K562 (cell line): ENCODE results near the gene ITPR2. TPM values are rescaled to one million over a fixed set of nuclear protein-coding genes. Genes with fewer than 3 reads are reported as not detected.
A peak's percentile ranks its signal among the peaks of the same experiment; 100 is the strongest.

ENCODE experiments used
- ATAC-seq: fragments of 200-7000 bp; cut with Tn5 transposase; 3 replicates; pipeline ENCODE4 v1.9.1; 2020; ENCODE audit warnings: moderate library complexity
- BruUV-seq: library from RNA; stranded (reverse); fragments of 400-500 nt; replicated peaks from 2 replicates; lab custom pipeline; 2021; lab: Mats Ljungman, UMichigan
- CTCF ChIA-PET: fragments of 300-600 bp; formaldehyde crosslinking; extraction: SDS; loops from one replicate; lab custom pipeline; 2021; ENCODE audit warnings: low intra/inter-chr PET ratio; lab: Yijun Ruan, JAX
- POLR2A ChIA-PET: fragments of 300-600, 350-650 bp; sonication (Branson Sonifier 250); formaldehyde crosslinking; extraction: SDS; loops from one replicate; lab custom pipeline; 2021; ENCODE audit warnings: antibody characterized with exemption, inconsistent platforms; lab: Yijun Ruan, JAX
- DNase-seq, 4 experiments: peaks; one replicate each; pipeline versions ENCODE4 v3.0.0 to v3.0.0-alpha.2; 2011 to 2018; ENCODE audit warnings: low spot score in 3 of 4, mixed read lengths in 3 of 4; ENCODE audit errors: extremely low read depth in 1 of 4
- FAIRE-seq: peaks from 2 replicates; lab custom pipeline; 2011; peaks lifted over from hg19 to GRCh38; lab: Jason Lieb, UNC
- H2AFZ ChIP-seq: 2 replicates; pipeline ENCODE4 v1.6.0; 2011; ENCODE audit warnings: low read depth, low read length, control low read depth, inconsistent platforms
- H3K27ac ChIP-seq: fragments of 200-600 bp; 3 replicates; pipeline ENCODE4 v1.8.0; 2011; ENCODE audit warnings: low read depth, mild to moderate bottlenecking, control low read depth, inconsistent platforms, low read length, moderate library complexity, mixed read lengths; ENCODE audit errors: extremely low read depth
- H3K27me3 ChIP-seq, 2 experiments: fragments of 300-600 bp in 1 of 2; 2 replicates in 1 of 2; 3 replicates in 1 of 2; pipeline versions ENCODE4 v1.6.0 to v1.8.0; 2011; ENCODE audit warnings: inconsistent platforms in 2 of 2, low read length in 2 of 2, mild to moderate bottlenecking in 1 of 2, mixed read lengths in 1 of 2, moderate library complexity in 1 of 2; ENCODE audit not compliant: control insufficient read depth in 2 of 2, insufficient read depth in 2 of 2
- H3K36me3 ChIP-seq: fragments of 300-600 bp; 3 replicates; pipeline ENCODE4 v1.8.0; 2011; ENCODE audit warnings: mild to moderate bottlenecking, low read length, inconsistent platforms; ENCODE audit not compliant: control insufficient read depth, insufficient read depth
- H3K4me1 ChIP-seq, 2 experiments: fragments of 200-600 bp in 1 of 2; replicated peaks in 1 of 2; 2 replicates in 1 of 2; 3 replicates in 1 of 2; pipeline versions ENCODE4 v1.5.1 to v1.8.0; 2011; ENCODE audit warnings: inconsistent platforms in 2 of 2, low read length in 2 of 2, mild to moderate bottlenecking in 1 of 2, mixed read lengths in 1 of 2, moderate library complexity in 1 of 2; ENCODE audit not compliant: control insufficient read depth in 2 of 2, insufficient read depth in 2 of 2
- H3K4me2 ChIP-seq: 2 replicates; pipeline ENCODE4 v1.6.1; 2011; ENCODE audit warnings: low read length, control low read depth, inconsistent platforms, mixed read lengths; ENCODE audit not compliant: insufficient read depth
- H3K4me3 ChIP-seq: fragments of 200-600 bp; sonication (generic), shearing (Covaris generic); 2 replicates; pipeline ENCODE4 v1.5.1; 2016; ENCODE audit warnings: control low read depth, inconsistent platforms
- H3K79me2 ChIP-seq: fragments of 200-600 bp; 3 replicates; pipeline ENCODE4 v1.8.0; 2011; ENCODE audit warnings: low read length, inconsistent platforms; ENCODE audit not compliant: control insufficient read depth, insufficient read depth
- H3K9ac ChIP-seq, 2 experiments: 2 replicates each; pipeline versions ENCODE4 v1.6.0 to v1.6.1; 2011; ENCODE audit warnings: low read depth in 2 of 2, low read length in 2 of 2, control low read depth in 1 of 2, inconsistent platforms in 1 of 2, mild to moderate bottlenecking in 1 of 2, mixed read lengths in 1 of 2; ENCODE audit not compliant: insufficient read depth in 1 of 2
- H3K9me1 ChIP-seq: one replicate; pipeline ENCODE4 v1.6.0; 2011; ENCODE audit warnings: inconsistent platforms, mild to moderate bottlenecking, low read length, moderate library complexity; ENCODE audit not compliant: control insufficient read depth, insufficient read depth
- H3K9me3 ChIP-seq: replicated peaks from 2 replicates; pipeline ENCODE4 v1.5.1; 2011; ENCODE audit warnings: low read depth, low read length, inconsistent platforms; ENCODE audit not compliant: control insufficient read depth, insufficient read depth
- H4K20me1 ChIP-seq: replicated peaks from 2 replicates; pipeline ENCODE4 v1.6.1; 2011; ENCODE audit warnings: low read length, inconsistent platforms, mixed read lengths; ENCODE audit not compliant: control insufficient read depth, insufficient read depth
- C11orf30 ChIP-seq: fragments of 450-650 bp; IDR thresholded peaks from 2 replicates; pipeline ENCODE4 v1.6.1; 2016; ENCODE audit warnings: low read depth, mild to moderate bottlenecking
- CBFA2T3 ChIP-seq: fragments of 450-650 bp; IDR thresholded peaks from 2 replicates; pipeline ENCODE4 v1.6.1; 2017
- DDX20 ChIP-seq: fragments of 450-650 bp; IDR thresholded peaks from 2 replicates; pipeline ENCODE4 v1.6.1; 2016; ENCODE audit warnings: missing genetic modification characterization, low read depth, mild to moderate bottlenecking, missing compliant biosample characterization, moderate library complexity
- EGR1 ChIP-seq: fragments of 450-650 bp; conservative IDR thresholded peaks from 2 replicates; pipeline ENCODE4 v1.6.1; 2017; ENCODE audit warnings: mild to moderate bottlenecking
- GABPB1 ChIP-seq: sonication (generic); formaldehyde crosslinking; IDR thresholded peaks from 2 replicates; pipeline ENCODE4 v1.8.0; 2022; ENCODE audit warnings: mild to moderate bottlenecking, missing genetic modification reagents
- HDAC2 ChIP-seq: fragments of 450-650 bp; IDR thresholded peaks from 2 replicates; pipeline ENCODE4 v1.6.1; 2016; ENCODE audit warnings: mild to moderate bottlenecking
- MTA1 ChIP-seq: fragments of 450-650 bp; IDR thresholded peaks from 2 replicates; pipeline ENCODE4 v1.6.1; 2017; ENCODE audit warnings: borderline replicate concordance
- NCOR1 ChIP-seq: fragments of 450-650 bp; IDR thresholded peaks from 2 replicates; pipeline ENCODE4 v1.6.1; 2016; ENCODE audit warnings: mild to moderate bottlenecking, moderate library complexity
- ZNF175 ChIP-seq: fragments of 200-800 bp; sonication (Bioruptor generic); IDR thresholded peaks from 2 replicates; pipeline ENCODE4 v1.6.1; 2016; ENCODE audit warnings: low read depth, mild to moderate bottlenecking, missing genetic modification characterization, missing compliant biosample characterization
- ZNF239 ChIP-seq: fragments of 250-450 bp; sonication (Bioruptor Pico); IDR thresholded peaks from 2 replicates; pipeline ENCODE4 v1.4.0; 2020; ENCODE audit warnings: mild to moderate bottlenecking
- WGBS: fragments of 100-300 bp; shearing (Covaris generic); methylation state at CpG from one replicate; pipeline ENCODE4 v1.1.6; 2016; ENCODE audit warnings: low coverage, mixed read lengths; ENCODE audit not compliant: insufficient coverage; ENCODE audit errors: missing lambda C conversion rate; 5-methylcytosine and 5-hydroxymethylcytosine counted together
- in situ Hi-C: fragments of 300-500 bp; cut with MboI; formaldehyde crosslinking; loops from 4 replicates; pipeline ENCODE4 v1.15.0; 2018; ENCODE audit warnings: inconsistent platforms, mixed read lengths
- intact Hi-C: fragments of 100-400 bp; cut with micrococcal nuclease; formaldehyde crosslinking; loops from 2 replicates; pipeline ENCODE4 v1.14.2; 2022
- polyA plus RNA-seq, 8 experiments: library from polyadenylated mRNA; depleted of rRNA in 4 of 8; stranded (reverse) in 5 of 8; unstranded in 3 of 8; fragments of >200 nt; fragmentation: Nextera tagmentation in 2 of 8; fragmentation: Illumina TruSeq in 1 of 8; extraction: Ambion mirVana in 2 of 8; extraction: Trizol in 1 of 8; gene quantifications; 2 replicates each; pipeline versions ENCODE4 v1.2.1 to v1.2.3, GENCODE V29; 2011 to 2014; ENCODE audit warnings: inconsistent platforms in 1 of 8, missing spikeins in 1 of 8
- total RNA-seq, 7 experiments: library from RNA; depleted of rRNA in 6 of 7; stranded (reverse); fragments of >200 nt in 6 of 7; fragmentation: Illumina TruSeq in 2 of 7; extraction: Trizol in 2 of 7; gene quantifications; 2 replicates each; pipeline versions ENCODE4 v1.2.1 to v1.2.3, GENCODE V29; 2011 to 2021; ENCODE audit warnings: low replicate concordance in 1 of 7
- TF ChIP-seq, protein P1 (sequence below): fragments of 450-650 bp; formaldehyde crosslinking; IDR thresholded peaks from 2 replicates; pipeline ENCODE4 v1.4.0; 2022; ENCODE audit warnings: missing genetic modification characterization
- TF ChIP-seq, protein P2 (sequence below): fragments of 450-650 bp; formaldehyde crosslinking; IDR thresholded peaks from 2 replicates; pipeline ENCODE4 v1.4.0; 2022; ENCODE audit warnings: missing genetic modification characterization
- TF ChIP-seq, protein P3 (sequence below): fragments of 250-450 bp; sonication (Bioruptor Pico); IDR thresholded peaks from 2 replicates; pipeline ENCODE4 v1.4.0; 2020; ENCODE audit warnings: mild to moderate bottlenecking, moderate library complexity
- TF ChIP-seq, protein P4 (sequence below): IDR thresholded peaks from 2 replicates; pipeline ENCODE4 v1.6.1; 2011; ENCODE audit warnings: borderline replicate concordance, low read depth, mild to moderate bottlenecking, moderate library complexity, low read length; ENCODE audit not compliant: insufficient read depth, poor library complexity, severe bottlenecking

The ITPR2 gene
- total and polyA plus RNA-seq, 9 of the 15 experiments (the other 6 are each of a cell fraction or from before 2014, with no cell fraction given): 0.21 to 3.3 (median 0.95) TPM

DNA sequence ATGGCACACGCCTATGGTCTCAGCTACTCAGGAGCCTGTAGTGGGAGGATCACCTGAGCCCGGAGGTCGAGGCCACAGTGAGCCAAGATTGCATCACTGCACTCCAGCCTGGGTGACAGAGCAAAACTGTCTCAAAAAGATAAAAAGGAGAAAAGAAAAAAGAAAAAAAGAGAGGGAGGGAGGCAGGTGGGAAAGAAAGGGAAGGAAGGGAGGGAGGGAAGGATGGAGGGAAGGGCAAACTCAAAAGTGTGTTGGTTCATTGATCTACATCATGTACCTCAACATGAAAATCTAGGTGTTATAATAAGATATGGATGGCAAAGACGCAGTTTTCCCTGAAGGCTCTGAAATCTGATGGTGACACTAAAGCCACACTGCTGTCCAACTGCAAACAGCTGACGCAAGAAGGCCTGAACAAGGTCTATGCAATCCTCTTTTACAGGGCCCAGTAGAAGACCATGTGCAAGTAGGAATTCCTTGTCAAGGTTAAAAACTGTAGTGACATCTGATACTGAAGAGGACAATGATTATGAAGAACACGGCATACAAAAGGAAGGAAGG, 143.6 kb downstream of the ITPR2 start:
- H3K9ac ChIP-seq: no peak overlapping the region
- H3K9me1 ChIP-seq: no peaks in the 10 kb centered on the region
- peak; percentile 86 for ATAC-seq
- WGBS: 17% methylated on average over 6 of the region's 6 CpGs
- in situ Hi-C loops (no loop called here), intact Hi-C loops (no loop called here)
- FAIRE-seq: peak; percentile 32
- no peak overlapping the region for H3K4me3 ChIP-seq
- no peaks in the 10 kb centered on the region for H3K9me3 ChIP-seq
- H4K20me1 ChIP-seq: no peaks in the 10 kb centered on the region
- peak overlapping the region; percentile 64; the same call in 2 of the 3 replicates for H3K27ac ChIP-seq
- peak in 1 of 4 experiments; percentile 48 for DNase-seq
- POLR2A ChIA-PET: interaction anchor here (0.7 kb wide), 1 partner anchor 400 kb away, joined by 4 read pairs; no protein-coding TSS in a partner anchor
- BruUV-seq: no TSS peak
- peaks cover 10 to 41% of the 10 kb centered on the region in 2 experiments; a peak in 4 of 5 replicates for H3K4me1 ChIP-seq
- H2AFZ ChIP-seq: peak overlapping the region; percentile 64
- CTCF ChIA-PET: no interaction called here
- H3K4me2 ChIP-seq: peak overlapping the region; percentile 27; the same call in 1 of the 2 replicates
- no peaks in the 10 kb centered on the region for H3K36me3 ChIP-seq
- H3K27me3 ChIP-seq: no peaks in the 10 kb centered on the region
- no peaks in the 10 kb centered on the region for H3K79me2 ChIP-seq
- TF ChIP-seq, protein P1, sequence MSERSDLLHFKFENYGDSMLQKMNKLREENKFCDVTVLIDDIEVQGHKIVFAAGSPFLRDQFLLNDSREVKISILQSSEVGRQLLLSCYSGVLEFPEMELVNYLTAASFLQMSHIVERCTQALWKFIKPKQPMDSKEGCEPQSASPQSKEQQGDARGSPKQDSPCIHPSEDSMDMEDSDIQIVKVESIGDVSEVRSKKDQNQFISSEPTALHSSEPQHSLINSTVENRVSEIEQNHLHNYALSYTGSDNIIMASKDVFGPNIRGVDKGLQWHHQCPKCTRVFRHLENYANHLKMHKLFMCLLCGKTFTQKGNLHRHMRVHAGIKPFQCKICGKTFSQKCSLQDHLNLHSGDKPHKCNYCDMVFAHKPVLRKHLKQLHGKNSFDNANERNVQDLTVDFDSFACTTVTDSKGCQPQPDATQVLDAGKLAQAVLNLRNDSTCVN: 0 out of 2 replicates have a peak, but pooled peaks have one; percentile 52
- TF ChIP-seq, protein P2, sequence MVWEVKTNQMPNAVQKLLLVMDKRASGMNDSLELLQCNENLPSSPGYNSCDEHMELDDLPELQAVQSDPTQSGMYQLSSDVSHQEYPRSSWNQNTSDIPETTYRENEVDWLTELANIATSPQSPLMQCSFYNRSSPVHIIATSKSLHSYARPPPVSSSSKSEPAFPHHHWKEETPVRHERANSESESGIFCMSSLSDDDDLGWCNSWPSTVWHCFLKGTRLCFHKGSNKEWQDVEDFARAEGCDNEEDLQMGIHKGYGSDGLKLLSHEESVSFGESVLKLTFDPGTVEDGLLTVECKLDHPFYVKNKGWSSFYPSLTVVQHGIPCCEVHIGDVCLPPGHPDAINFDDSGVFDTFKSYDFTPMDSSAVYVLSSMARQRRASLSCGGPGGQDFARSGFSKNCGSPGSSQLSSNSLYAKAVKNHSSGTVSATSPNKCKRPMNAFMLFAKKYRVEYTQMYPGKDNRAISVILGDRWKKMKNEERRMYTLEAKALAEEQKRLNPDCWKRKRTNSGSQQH (CRISPR knock-in tag): peak; percentile 83; the same call in 1 of the 2 replicates
- peak; percentile 86 for TF ChIP-seq ZNF175 (CRISPR knock-in tag)
- TF ChIP-seq MTA1: peak; percentile 80
- peak; percentile 71 for TF ChIP-seq ZNF239 (CRISPR knock-in tag)
- no peak for TF ChIP-seq GABPB1
- TF ChIP-seq DDX20 (tag): peak; percentile 65
- no peak for TF ChIP-seq EGR1
- TF ChIP-seq, protein P3, sequence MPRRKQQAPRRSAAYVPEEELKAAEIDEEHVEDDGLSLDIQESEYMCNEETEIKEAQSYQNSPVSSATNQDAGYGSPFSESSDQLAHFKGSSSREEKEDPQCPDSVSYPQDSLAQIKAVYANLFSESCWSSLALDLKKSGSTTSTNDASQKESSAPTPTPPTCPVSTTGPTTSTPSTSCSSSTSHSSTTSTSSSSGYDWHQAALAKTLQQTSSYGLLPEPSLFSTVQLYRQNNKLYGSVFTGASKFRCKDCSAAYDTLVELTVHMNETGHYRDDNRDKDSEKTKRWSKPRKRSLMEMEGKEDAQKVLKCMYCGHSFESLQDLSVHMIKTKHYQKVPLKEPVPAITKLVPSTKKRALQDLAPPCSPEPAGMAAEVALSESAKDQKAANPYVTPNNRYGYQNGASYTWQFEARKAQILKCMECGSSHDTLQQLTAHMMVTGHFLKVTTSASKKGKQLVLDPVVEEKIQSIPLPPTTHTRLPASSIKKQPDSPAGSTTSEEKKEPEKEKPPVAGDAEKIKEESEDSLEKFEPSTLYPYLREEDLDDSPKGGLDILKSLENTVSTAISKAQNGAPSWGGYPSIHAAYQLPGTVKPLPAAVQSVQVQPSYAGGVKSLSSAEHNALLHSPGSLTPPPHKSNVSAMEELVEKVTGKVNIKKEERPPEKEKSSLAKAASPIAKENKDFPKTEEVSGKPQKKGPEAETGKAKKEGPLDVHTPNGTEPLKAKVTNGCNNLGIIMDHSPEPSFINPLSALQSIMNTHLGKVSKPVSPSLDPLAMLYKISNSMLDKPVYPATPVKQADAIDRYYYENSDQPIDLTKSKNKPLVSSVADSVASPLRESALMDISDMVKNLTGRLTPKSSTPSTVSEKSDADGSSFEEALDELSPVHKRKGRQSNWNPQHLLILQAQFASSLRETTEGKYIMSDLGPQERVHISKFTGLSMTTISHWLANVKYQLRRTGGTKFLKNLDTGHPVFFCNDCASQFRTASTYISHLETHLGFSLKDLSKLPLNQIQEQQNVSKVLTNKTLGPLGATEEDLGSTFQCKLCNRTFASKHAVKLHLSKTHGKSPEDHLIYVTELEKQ: 0 out of 2 replicates have a peak, but pooled peaks have one; percentile 11
- TF ChIP-seq, protein P4, sequence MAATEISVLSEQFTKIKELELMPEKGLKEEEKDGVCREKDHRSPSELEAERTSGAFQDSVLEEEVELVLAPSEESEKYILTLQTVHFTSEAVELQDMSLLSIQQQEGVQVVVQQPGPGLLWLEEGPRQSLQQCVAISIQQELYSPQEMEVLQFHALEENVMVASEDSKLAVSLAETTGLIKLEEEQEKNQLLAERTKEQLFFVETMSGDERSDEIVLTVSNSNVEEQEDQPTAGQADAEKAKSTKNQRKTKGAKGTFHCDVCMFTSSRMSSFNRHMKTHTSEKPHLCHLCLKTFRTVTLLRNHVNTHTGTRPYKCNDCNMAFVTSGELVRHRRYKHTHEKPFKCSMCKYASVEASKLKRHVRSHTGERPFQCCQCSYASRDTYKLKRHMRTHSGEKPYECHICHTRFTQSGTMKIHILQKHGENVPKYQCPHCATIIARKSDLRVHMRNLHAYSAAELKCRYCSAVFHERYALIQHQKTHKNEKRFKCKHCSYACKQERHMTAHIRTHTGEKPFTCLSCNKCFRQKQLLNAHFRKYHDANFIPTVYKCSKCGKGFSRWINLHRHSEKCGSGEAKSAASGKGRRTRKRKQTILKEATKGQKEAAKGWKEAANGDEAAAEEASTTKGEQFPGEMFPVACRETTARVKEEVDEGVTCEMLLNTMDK: no peak
- peak; percentile 28; the same call in 1 of the 2 replicates for TF ChIP-seq NCOR1
- peak; percentile 68 for TF ChIP-seq CBFA2T3
- TF ChIP-seq HDAC2: peak; percentile 84
- peak; percentile 90 for TF ChIP-seq C11orf30
